Activated CD4-positive, alpha-beta T cell treated with anti-CD3 and anti-CD28 coated beads, Interleukin-2, amount 10 ng/mL, durations not matched to agents 7 days and 5 days (primary cell): ENCODE data around the gene HS3ST2. TPM values are rescaled to one million over a fixed set of nuclear protein-coding genes. Genes with fewer than 3 reads are reported as not detected.

Source experiments
- CTCF ChIA-PET: fragments of 350-600 bp; sonication (Branson Sonifier 250); formaldehyde crosslinking; loops from one replicate; lab custom pipeline; 2021; ENCODE audit warnings: antibody characterized with exemption; lab: Charles Lee
- POLR2A ChIA-PET: fragments of 350-600 bp; sonication (Branson Sonifier 250); formaldehyde crosslinking; loops from one replicate; lab custom pipeline; 2021; ENCODE audit warnings: antibody characterized with exemption; lab: Charles Lee
- DNase-seq: peaks from one replicate; pipeline ENCODE4 v3.0.0-alpha.2; 2020
- H3K27ac Mint-ChIP-seq: one replicate; pipeline ENCODE4 v1.8.0; 2021; ENCODE audit warnings: mild to moderate bottlenecking, moderate library complexity, mixed read lengths
- H3K27me3 Mint-ChIP-seq: one replicate; pipeline ENCODE4 v1.8.0; 2021; ENCODE audit warnings: mixed read lengths
- H3K36me3 Mint-ChIP-seq: one replicate; pipeline ENCODE4 v1.8.0; 2021; ENCODE audit warnings: low read depth, mixed read lengths
- H3K4me1 Mint-ChIP-seq: one replicate; pipeline ENCODE4 v1.8.0; 2021; ENCODE audit warnings: mixed read lengths
- H3K4me3 Mint-ChIP-seq: one replicate; pipeline ENCODE4 v1.8.0; 2021; ENCODE audit warnings: mild to moderate bottlenecking, moderate library complexity, mixed read lengths
- H3K9me3 Mint-ChIP-seq: one replicate; pipeline ENCODE4 v1.8.0; 2021; ENCODE audit warnings: mixed read lengths
- total RNA-seq, 2 experiments: library from RNA; stranded (reverse); gene quantifications; one replicate each; pipeline ENCODE4 v1.2.3, GENCODE V29; 2021

Gene HS3ST2
- not detected for total RNA-seq

GRCh38 chr16:22813948-22814710, at the start of gene HS3ST2:
HS3ST2 (plus strand) TSS chr16:22814162; CDS start chr16:22814611, 449 bp downstream.
- CTCF ChIA-PET: no interaction called here
- Mint-ChIP-seq H3K27me3 (peaks cover 41% of the 10 kb centered on the region), H3K4me1 (peaks cover 1% of the 10 kb centered on the region), H3K36me3 (no peaks in the 10 kb centered on the region), H3K4me3 (no peak within 1 kb of the TSS), H3K27ac (no peak within 1 kb of the TSS), H3K9me3 (peaks cover 1% of the 10 kb centered on the region)
- DNase-seq: no peak
- POLR2A ChIA-PET: no interaction called here

GRCh38 chr16:22764662-22765327, 49.2 kb upstream of the HS3ST2 start:
- H3K36me3 Mint-ChIP-seq: no peaks in the 10 kb centered on the region
- no peaks in the 10 kb centered on the region for H3K4me1 Mint-ChIP-seq
- H3K4me3 Mint-ChIP-seq: no peak overlapping the region
- ChIA-PET POLR2A (no interaction called here), CTCF (interaction anchor here (0.6 kb wide), 1 partner anchor 164 kb away, joined by 3 read pairs; no protein-coding TSS in a partner anchor)
- peaks cover 10% of the 10 kb centered on the region for H3K27me3 Mint-ChIP-seq
- no peaks in the 10 kb centered on the region for H3K9me3 Mint-ChIP-seq
- H3K27ac Mint-ChIP-seq: no peak overlapping the region
- DNase-seq: no peak

- H3K27ac Mint-ChIP-seq: no peak overlapping the region
- ChIA-PET POLR2A (no interaction called here), CTCF (no interaction called here)
- H3K27me3 Mint-ChIP-seq: peaks cover 10% of the 10 kb centered on the region
- no peak overlapping the region for H3K4me3 Mint-ChIP-seq
- DNase-seq: no peak
- H3K36me3 Mint-ChIP-seq: no peaks in the 10 kb centered on the region
- H3K4me1 Mint-ChIP-seq: no peaks in the 10 kb centered on the region
- H3K9me3 Mint-ChIP-seq: no peaks in the 10 kb centered on the region
These were observed 48.5 kb upstream of the HS3ST2 start for GRCh38 chr16:22765479-22765878.

DNA sequence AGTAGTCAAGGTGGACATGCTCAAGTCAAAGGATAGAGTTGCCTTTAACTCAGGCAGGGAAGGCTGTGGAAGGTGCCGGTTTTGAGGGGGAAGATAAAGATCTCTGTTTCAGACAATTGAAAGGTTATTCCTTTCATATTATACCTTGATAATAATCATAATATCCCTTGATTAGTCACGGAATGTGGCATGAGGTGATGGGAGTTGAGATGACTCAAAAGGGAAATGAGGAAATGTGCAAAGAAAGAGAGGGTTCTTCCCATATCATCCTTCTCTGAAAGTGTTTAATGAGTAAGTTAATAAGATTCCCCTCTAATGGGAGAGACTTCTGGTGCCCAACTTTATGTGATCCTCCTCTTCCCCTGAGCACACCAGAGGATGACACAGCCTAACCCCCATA, 43.1 kb upstream of the HS3ST2 start:
- DNase-seq: no peak
- Mint-ChIP-seq H3K27ac (no peak overlapping the region), H3K27me3 (peaks cover 18% of the 10 kb centered on the region), H3K4me3 (no peak overlapping the region), H3K9me3 (no peaks in the 10 kb centered on the region), H3K4me1 (no peaks in the 10 kb centered on the region), H3K36me3 (no peaks in the 10 kb centered on the region)
- CTCF ChIA-PET: no interaction called here
- POLR2A ChIA-PET: no interaction called here

- no peak overlapping the region for H3K4me3 Mint-ChIP-seq
- H3K27ac Mint-ChIP-seq: no peak overlapping the region
- no peaks in the 10 kb centered on the region for H3K36me3 Mint-ChIP-seq
- H3K9me3 Mint-ChIP-seq: no peaks in the 10 kb centered on the region
- POLR2A ChIA-PET: no interaction called here
- CTCF ChIA-PET: interaction anchor here (0.6 kb wide), 1 partner anchor 601 kb away, joined by 4 read pairs; no protein-coding TSS in a partner anchor
- peaks cover 18% of the 10 kb centered on the region for H3K27me3 Mint-ChIP-seq
- no peaks in the 10 kb centered on the region for H3K4me1 Mint-ChIP-seq
- no peak for DNase-seq
These were observed 42.4 kb upstream of the HS3ST2 start for GRCh38 chr16:22771551-22771950.

GRCh38 chr16:22775220-22775922, 38.6 kb upstream of the HS3ST2 start:
- H3K9me3 Mint-ChIP-seq: no peaks in the 10 kb centered on the region
- H3K27ac Mint-ChIP-seq: no peak overlapping the region
- CTCF ChIA-PET: interaction anchor here (0.6 kb wide), 1 partner anchor 9 kb away, joined by 8 read pairs; no protein-coding TSS in a partner anchor
- no peaks in the 10 kb centered on the region for H3K36me3 Mint-ChIP-seq
- DNase-seq: no peak
- POLR2A ChIA-PET: no interaction called here
- no peaks in the 10 kb centered on the region for H3K4me1 Mint-ChIP-seq
- H3K27me3 Mint-ChIP-seq: peaks cover 13% of the 10 kb centered on the region
- no peak overlapping the region for H3K4me3 Mint-ChIP-seq

GRCh38 chr16:22781480-22781879, 32.5 kb upstream of the HS3ST2 start:
- Mint-ChIP-seq H3K36me3 (no peaks in the 10 kb centered on the region), H3K4me3 (no peak overlapping the region), H3K27ac (no peak overlapping the region), H3K4me1 (peaks cover 2% of the 10 kb centered on the region), H3K27me3 (peaks cover 11% of the 10 kb centered on the region), H3K9me3 (no peaks in the 10 kb centered on the region)
- no peak for DNase-seq
- POLR2A ChIA-PET: no interaction called here
- CTCF ChIA-PET: no interaction called here

GRCh38 chr16:22782314-22782713, 31.6 kb upstream of the HS3ST2 start:
- peaks cover 2% of the 10 kb centered on the region for H3K4me1 Mint-ChIP-seq
- DNase-seq: no peak
- no peaks in the 10 kb centered on the region for H3K36me3 Mint-ChIP-seq
- ChIA-PET POLR2A (no interaction called here), CTCF (no interaction called here)
- H3K4me3 Mint-ChIP-seq: no peak overlapping the region
- no peaks in the 10 kb centered on the region for H3K9me3 Mint-ChIP-seq
- no peak overlapping the region for H3K27ac Mint-ChIP-seq
- peaks cover 11% of the 10 kb centered on the region for H3K27me3 Mint-ChIP-seq

- Mint-ChIP-seq H3K9me3 (no peaks in the 10 kb centered on the region), H3K27me3 (peaks cover 11% of the 10 kb centered on the region), H3K4me3 (no peak overlapping the region), H3K27ac (no peak overlapping the region), H3K4me1 (peaks cover 10% of the 10 kb centered on the region), H3K36me3 (no peaks in the 10 kb centered on the region)
- POLR2A ChIA-PET: no interaction called here
- CTCF ChIA-PET: no interaction called here
- no peak for DNase-seq
These were observed 29.2 kb upstream of the HS3ST2 start for GRCh38 chr16:22784690-22785214.

- peaks cover 11% of the 10 kb centered on the region for H3K27me3 Mint-ChIP-seq
- H3K9me3 Mint-ChIP-seq: no peaks in the 10 kb centered on the region
- H3K27ac Mint-ChIP-seq: no peak overlapping the region
- no peaks in the 10 kb centered on the region for H3K36me3 Mint-ChIP-seq
- H3K4me3 Mint-ChIP-seq: no peak overlapping the region
- POLR2A ChIA-PET: no interaction called here
- DNase-seq: no peak
- CTCF ChIA-PET: no interaction called here
- H3K4me1 Mint-ChIP-seq: peaks cover 10% of the 10 kb centered on the region
These were observed 28.4 kb upstream of the HS3ST2 start for GRCh38 chr16:22785552-22785951.

GRCh38 chr16:22786284-22786683, 27.7 kb upstream of the HS3ST2 start:
- peaks cover 10% of the 10 kb centered on the region for H3K27me3 Mint-ChIP-seq
- H3K9me3 Mint-ChIP-seq: no peaks in the 10 kb centered on the region
- H3K4me3 Mint-ChIP-seq: no peak overlapping the region
- no peak for DNase-seq
- ChIA-PET POLR2A (no interaction called here), CTCF (no interaction called here)
- peaks cover 10% of the 10 kb centered on the region for H3K4me1 Mint-ChIP-seq
- no peak overlapping the region for H3K27ac Mint-ChIP-seq
- H3K36me3 Mint-ChIP-seq: no peaks in the 10 kb centered on the region

GRCh38 chr16:22786691-22787090, 27.3 kb upstream of the HS3ST2 start:
- ChIA-PET POLR2A (no interaction called here), CTCF (no interaction called here)
- Mint-ChIP-seq H3K27ac (no peak overlapping the region), H3K9me3 (no peaks in the 10 kb centered on the region), H3K27me3 (peaks cover 7% of the 10 kb centered on the region), H3K4me1 (peaks cover 10% of the 10 kb centered on the region), H3K36me3 (no peaks in the 10 kb centered on the region), H3K4me3 (no peak overlapping the region)
- DNase-seq: no peak
